NCI-H524 (cell line): ENCODE measurements around the gene MRPL34.

Source experiments
- DNase-seq, 2 experiments: peaks; one replicate each; lab custom pipeline; 2025; lab: John Stamatoyannopoulos, UW

Gene MRPL34

GRCh38 chr19:17309198-17309964, 3.7 kb downstream of the MRPL34 start, which contains the start of gene DDA1:
TSS of gene DDA1 (plus strand) at chr19:17309563. CDS start at chr19:17309655, 92 bp downstream.
- peak; percentile 99 to 100 for DNase-seq

DNA sequence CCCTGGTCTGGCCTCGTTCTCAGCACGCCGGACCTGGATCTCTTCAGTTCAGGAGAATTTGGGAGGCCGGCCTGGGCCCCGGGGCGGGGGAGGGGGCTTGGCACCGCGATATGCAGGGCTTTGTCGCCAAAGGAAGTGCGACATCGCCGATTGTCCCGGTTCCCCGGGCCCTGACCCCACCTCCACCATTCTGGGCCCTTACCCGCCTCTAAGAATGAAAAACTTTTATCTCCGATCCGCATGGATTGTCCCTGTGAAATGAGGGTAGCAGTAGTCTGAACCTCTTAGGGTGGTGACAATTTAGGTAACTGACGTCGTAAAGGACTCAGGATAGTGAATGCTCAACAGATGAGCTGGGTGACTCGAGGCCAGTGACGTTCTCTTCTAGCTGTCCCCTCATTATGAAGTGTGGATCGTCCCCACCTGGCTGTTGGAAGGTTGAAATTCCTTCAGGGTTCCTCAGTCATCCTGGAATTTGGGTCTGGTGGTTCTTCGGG, 4.3 kb downstream of the MRPL34 start:
- DNase-seq: no peak

DNA sequence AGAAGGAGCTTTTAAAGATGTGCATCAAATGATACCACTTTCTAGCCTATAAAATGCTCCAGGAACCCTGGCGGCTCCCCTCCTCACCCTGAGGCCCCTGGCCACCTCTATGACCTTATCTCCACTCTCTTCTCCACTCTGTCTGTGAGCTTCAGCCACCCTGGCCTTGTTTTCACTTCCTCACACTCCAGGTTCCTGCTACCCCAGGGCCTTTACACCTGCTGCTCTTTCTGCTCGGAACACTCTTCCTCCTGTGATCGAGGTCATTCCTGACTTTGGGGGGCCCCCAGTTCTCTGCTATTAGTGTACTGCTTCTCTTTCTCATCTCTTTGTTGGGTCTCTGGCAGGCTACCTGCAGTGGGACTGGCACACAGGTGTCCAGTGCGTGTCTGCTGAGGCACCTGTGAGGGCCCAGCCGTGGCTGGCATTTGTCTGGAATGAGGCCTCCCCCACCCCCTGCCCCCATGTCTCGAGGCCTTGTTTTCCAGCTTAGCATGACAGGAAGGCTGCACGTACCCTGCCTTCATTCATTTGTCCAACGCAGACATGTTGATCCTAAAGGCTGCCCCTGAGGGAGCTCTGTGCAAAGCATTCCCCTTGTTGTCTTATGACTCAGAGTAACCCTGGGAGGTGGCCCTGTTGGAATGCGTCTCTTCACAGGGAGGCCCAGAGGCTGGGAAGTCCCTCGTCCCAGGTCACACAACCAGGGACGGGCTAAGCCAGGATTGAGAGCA, 6.0 kb downstream of the MRPL34 start:
- DNase-seq: no peak

DNA sequence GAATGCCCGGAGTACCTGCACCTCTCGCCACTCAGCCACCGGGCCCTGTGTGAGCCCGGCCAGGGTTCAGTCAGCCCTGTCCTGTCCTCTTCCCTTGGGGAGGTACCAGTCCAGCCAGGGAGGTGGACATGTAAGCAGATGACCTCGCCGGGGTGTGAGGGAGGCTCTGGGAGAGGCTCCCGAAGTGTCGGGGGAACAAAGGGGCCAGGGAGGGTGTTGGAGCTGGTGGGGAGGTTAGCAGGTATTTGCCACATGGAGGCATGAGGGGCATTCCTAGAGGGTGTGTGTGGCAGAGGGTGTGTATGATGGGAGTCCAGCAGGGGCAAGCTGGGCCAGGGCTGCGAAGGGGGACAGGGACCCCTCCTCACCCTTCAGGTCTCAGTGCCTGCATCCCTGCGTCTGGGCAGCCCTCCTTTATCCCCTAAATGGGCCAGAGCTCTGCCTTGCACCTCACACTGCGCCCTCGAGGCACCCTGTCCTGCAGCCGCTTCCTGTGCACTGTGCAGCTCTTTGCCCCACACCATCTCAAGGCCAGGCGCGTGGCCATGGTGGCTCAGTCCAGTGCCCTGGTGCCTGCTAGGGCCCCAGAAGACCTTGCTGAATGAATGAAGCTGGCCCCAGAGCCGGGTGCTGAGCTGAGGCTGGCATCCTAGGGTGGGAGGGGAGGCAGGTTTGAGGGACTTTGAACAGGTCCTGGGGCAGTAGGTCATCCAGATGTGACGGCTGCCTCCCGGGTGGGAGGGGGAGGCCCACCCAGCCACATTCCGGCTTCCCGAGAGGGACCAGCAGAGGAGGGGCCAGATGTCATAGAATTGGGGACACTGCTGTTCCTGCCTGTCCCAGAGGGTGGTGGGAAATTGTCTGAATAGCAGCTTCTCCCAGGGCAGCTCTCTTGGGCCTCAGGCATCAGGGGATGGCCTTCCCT, 6.8 kb downstream of the MRPL34 start:
- no peak for DNase-seq

DNA sequence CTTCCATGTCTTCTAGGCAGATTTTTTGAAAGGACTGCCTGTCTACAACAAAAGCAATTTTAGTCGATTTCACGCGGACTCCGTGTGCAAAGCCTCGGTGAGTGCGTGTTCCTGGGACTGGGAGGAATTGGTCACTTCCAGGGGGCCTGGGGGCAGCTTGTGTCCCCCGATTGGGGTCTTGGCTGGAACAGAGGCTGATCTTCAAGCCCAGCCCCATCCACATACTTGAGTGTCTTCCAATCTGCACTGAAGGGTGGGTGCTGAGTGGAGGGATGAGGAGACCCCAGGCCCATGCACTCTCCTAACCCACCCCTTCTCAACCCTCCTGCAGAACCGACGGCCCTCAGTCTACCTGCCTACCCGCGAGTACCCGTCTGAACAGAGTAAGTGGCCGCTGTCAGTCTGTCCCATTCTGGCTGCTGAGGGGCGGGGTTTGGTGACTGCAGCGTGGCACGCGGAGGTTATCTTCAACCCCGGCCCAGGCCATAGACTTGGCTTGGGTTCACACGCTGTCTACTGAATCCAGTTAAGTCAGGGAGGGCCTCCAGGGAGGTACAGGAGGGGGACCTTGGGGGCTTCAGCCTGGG, 8.4 kb downstream of the MRPL34 start:
- DNase-seq: no peak

- DNase-seq: no peak
These were observed 13.3 kb downstream of the MRPL34 start for GRCh38 chr19:17318966-17319365.

DNA sequence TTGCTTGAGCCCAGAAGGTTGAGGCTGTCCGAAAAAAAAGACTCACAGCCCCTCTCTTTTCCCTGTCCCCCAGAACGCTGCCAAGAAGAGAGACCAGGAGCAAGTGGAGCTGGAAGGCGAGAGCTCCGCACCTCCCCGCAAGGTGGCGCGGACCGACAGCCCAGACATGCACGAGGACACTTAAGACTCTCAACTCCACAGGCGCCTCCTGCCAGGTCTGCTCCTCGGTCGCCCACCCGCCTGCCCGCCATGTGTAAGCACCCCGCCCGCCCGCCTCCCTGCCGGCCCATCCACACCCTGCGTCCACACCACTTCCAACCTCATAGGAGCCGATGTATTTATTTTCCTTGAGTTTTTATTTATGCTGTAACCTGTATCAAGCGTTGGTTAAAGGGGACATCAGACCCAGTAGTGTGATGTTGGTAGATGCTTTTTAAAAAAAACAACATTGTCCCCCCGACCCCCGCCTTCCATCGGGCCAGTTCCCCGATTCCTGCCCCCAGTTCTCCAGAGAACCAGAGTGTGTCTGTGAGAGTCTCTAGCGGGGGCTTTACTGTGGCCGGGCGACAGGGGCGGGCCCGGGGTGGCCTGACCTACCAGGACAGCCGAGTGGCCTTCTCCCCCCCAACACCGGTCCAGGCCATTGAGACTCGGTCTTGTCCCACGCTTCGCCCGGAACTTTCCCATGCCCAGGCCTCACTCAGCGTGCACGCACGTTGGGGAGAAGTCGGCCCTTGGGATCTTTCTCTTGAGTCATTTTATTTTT, 14.0 kb downstream of the MRPL34 start:
- no peak for DNase-seq

- DNase-seq: no peak
These were observed 14.8 kb downstream of the MRPL34 start for GRCh38 chr19:17320435-17320834.

GRCh38 chr19:17321655-17322489, 16.2 kb downstream of the MRPL34 start:
- DNase-seq: no peak

- no peak for DNase-seq
These were observed 17.2 kb downstream of the MRPL34 start for GRCh38 chr19:17322854-17323253.

- DNase-seq: no peak
These were observed 17.8 kb downstream of the MRPL34 start for GRCh38 chr19:17323300-17323963.

DNA sequence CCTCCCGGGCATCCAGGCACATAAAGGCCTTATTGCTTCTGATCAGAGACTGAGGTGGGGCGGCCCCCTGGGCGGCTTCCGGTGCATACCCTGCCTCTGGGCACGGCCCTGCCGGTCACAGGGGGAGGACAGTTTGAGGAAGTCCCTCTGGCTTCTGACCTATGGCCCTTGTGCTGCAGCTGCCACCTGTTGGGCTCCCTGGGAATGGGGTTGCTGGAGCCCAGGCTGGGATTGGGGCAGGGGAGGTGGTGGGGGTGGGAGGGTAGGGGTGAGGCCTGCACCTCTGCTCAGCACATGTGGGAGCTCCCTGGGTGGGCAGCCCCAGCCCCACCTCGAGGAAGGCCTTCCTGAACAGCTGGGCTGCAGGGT, 18.3 kb downstream of the MRPL34 start:
- no peak for DNase-seq

DNA sequence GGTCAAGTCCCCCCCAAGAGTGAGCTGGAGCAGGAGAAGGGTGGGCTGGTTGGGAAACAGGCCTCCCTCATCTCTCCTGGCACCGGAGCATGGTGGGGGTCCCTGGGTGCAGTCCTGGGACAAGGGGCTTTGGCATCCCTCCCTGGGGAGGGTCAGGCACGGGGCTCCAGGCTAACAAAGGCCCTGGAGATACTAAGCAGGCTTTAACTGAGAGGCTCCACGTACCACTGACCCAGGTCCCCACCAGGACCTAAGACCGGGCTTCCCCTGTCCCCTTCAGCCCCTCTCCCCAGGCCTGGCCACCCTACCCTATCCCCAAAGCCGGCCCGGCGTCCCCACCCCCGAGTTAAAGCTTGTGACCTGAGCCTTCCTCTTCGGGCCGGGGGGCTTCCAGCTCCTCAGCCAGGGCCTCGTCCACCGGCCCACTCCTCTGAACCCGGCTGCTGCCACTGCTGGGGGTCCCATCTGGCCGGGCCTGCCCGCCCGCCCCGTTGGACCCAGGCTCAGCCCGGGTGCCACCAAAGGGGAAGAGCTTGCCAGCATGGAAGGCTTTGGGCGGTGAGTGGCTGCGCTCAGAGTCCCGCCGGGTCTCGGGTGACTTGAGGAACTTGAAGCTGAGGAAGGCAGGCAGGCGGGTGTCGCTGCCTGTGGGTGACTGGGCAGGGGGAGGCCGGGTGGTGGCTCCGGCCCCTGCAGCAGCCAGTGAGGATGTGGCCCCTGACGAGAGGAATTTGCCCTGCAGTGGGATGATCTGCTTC, 18.9 kb downstream of the MRPL34 start:
- DNase-seq: no peak

GRCh38 chr19:17325133-17325532, 19.5 kb downstream of the MRPL34 start:
- DNase-seq: no peak

- DNase-seq: no peak
These were observed 20.4 kb downstream of the MRPL34 start for GRCh38 chr19:17325881-17326594.

- DNase-seq: no peak
These were observed 20.9 kb downstream of the MRPL34 start for GRCh38 chr19:17326595-17326966.

- DNase-seq: no peak
These were observed 21.5 kb downstream of the MRPL34 start for GRCh38 chr19:17327068-17327653.
